HG03565 (cell line): ENCODE measurements around the gene MUC4.
"Not testable (repeated sequence)": the region's sequence is repeated elsewhere in the genome, so short reads cannot be mapped to it uniquely, and the experiment has no call there.

Experiments used
- ATAC-seq: cut with Tn5 transposase; IDR thresholded peaks from one replicate; pipeline ENCODE4 v1.9.1; 2021; ENCODE audit warnings: mild to moderate bottlenecking, moderate library complexity; ENCODE audit not compliant: unreplicated experiment

The MUC4 gene

DNA sequence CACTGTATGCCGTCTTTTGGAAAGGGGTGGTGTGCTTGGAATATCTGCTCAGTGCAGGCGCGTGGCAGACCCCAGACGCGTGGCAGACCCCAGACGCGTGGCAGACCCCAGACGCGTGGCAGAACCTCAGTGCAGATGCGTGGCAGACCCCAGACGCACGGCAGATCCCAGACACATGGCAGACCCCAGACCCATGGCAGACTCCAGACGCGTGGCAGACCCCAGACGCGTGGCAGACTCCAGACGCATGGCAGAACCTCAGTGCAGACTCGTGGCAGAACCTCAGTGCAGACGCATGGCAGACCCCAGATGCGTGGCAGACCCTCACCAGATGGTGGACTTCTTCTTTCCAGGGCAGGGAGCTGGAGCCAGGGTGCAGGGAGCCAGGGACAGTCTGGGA is 637 bp upstream of the MUC4 start:
- ATAC-seq = no peak

DNA sequence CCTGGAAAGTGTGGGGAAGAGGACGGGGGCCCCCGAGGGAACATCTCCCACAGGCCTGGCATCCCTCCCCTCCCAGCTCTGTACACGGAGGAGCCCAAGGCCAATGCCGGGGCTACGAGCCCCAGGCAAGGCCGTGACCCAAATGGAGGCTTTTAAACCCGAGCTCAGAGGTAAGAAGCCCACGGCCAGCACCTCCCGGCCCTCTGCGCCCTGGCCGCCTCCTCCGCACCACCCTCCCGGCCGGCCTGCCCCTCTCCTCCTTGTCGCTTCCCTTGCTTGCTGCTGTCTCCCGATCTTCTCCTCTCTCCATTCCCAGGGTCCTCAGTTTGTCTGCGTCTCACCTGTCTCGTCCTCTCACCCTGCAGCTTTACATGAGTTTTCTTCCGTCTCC is 1.3 kb downstream of the MUC4 start:
- no peak for ATAC-seq

DNA sequence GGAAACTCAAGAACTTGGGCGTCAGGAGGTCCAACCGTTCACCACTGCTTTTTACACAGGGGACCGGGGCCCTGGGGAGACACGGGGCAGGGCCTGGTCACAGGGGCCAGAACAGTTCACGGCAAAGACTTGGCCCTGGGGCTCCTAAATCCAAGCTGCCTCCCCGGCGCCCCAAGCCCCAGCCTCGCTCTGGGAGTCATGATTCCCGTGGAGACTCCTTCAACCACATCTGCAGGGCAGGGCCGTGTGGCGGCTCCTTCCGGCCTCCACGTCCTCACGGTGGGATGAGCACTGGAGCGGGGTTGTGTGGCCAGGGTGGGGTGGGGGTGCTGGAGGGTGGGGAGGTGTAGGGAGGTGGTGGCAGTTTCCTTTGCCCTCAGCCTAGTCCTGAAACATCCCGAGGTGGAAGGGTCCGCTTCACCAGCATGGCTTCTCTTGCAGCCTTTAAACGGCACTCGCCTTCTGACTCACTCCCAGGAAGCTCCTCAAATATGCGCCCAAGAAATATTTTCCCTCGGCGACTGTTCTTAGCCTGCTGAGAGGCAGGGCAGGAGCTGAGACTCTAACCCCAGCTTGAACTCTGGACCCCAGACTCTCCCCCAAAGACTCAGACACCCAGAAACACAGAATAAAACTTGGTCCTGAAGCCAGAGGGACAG is 1.8 kb downstream of the MUC4 start:
- ATAC-seq = no peak

DNA sequence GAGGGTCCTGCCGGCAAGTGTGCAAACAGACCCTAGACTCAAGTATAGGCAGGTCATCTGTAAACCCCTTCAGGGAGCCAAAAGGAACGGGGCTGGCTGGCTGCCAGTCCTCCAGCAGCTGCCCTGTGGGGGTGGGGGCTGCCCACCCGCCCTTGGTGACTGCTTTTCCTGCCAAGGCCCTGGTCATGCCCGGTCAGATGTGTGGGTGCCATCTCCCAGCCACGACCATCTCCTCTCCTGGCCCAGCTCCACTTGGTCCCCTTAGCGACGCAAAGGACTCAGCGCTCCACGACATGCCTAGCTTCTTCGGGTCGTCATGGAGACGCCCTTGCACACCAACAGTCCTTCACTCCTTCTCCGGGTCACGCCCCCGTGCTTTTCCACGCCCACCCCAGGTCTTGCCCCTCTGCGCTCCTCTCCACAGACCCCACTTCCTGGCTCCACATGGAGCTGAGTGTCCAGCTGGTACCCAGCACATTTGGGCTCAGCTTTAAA is 2.4 kb downstream of the MUC4 start:
- no peak for ATAC-seq

DNA sequence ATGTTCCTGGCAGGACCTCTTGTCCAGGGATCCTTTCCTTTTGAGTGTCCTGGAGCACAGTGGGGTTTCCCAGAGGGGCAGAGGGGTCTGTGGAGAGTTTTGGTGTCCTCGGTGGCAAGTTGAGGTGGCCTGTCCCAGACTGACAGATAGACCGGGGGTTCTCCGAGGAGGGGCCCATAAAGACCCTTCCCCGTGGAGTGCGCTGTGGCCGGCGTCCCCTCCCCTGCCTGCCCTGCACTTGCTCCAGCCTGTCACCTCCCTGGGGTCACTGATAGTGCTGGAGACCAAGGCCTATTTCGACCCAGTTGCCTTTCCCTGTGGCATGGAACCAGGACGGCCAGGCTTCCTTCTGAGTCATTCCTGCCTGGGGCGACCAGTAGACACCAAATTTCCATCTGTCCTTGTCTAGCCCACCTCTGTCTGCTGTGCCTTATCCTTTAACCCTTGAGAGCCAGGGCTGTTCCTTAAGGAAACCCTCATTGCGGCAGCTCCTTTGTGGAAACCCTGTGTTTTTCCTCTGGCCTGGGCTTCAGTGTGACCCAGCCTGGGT is 2.9 kb downstream of the MUC4 start:
- no peak for ATAC-seq

DNA sequence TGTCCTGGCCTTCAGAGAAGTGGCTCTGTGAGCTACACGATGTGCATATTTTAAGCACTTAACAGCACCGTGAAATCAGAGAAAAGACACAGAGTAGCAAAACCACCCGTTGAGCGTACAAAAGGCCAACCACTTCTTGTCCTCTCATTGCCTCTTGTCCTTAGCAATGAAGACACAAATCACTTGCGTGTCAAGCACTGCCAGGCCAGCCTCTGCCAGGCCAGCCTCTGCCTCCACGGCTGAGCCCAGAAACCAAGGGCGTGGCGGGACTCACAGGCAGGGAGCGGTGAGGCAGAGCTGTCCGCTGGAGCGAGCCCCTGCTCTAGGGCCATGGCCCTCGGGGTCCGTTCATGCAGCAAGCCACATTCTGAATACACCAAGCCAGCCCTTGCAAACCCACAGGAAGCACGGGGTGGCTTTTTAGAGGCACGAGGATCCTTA is 4.0 kb downstream of the MUC4 start:
- no peak for ATAC-seq

DNA sequence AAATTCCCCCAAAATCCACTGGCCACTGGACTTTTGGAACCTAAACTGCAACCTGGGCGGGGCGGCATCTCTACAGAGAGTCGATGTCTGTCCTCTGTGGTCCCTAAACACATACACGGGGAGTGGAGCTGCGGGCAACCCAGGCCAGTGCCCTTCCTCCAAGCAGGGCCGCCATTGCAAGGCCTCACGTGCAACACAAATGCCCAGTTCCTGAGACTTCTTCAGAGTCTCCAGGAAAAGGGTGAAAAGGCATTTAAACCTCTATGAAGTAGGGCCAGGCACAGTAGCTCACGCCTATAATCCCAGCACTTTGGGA is 4.9 kb downstream of the MUC4 start:
- ATAC-seq = no peak

DNA sequence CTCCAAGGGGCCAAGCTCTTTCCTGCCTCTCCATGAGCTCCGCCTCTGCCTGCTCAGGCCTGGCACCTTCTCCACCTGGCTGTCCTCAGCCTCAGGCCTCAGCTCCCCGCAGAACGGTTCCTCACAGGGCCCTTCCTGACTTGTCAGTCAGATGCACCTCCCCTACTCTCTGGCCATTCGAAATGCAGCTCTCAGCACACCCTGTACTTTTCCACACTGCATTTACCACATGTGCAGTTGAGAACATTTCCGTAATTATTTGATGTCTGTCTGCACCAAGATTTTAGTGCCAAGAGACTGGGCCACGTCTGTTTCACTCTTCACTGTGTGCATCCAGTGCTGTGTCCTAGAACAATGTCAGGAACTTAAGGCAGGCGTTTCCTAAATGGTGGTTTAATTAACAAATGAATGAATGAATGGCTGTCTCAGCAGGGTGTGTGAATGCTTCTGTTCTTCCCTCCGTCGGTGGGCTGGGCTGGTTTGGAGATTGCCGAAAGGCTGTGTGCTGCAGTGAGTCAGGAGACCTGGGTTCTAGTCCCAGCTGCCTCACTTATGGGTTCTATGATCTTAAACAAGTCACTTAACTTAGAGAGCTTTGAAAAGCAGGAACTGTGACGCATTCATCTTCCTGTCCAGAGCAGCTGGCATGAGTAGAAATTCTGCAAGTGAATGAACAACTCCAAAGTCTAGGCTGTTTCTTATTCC is 5.4 kb downstream of the MUC4 start:
- ATAC-seq = no peak

DNA sequence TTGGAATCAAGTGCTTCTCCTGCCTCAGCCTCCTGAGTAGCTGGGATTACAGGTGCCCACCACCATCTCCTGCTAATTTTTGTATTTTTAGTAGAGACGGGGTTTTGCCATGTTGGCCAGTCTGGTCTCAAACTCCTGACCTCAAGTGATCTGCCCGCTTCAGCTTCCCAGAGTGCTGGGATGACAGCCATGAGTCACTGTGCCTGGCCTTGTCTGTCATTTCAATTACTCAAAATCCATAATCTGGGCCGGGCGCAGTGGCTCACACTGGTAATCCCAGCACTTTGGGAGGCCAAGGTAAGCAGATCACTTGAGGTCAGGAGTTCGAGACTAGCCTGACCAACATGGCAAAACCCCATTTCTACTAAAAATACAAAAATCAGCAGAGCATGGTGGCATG is 6.1 kb downstream of the MUC4 start:
- not testable (repeated sequence) for ATAC-seq

DNA sequence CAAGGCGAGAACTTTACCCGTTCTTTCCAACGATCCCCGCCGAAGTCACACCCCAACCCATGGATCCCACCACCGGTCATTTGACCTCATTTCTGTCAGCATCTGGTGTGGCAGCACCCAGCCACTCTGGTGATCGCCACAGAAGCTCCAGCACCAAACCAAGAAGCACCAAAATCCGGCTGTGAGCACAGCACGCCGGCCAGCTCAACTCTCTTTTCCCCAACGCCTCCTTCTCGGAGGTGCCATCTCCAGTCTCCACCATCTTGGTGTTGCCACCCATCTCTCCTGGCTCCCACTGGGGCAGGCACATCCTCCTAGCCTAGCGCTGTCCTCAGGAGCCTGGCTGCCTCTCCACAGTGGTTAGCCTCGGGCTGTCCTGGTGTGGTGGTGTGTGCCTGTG is 6.5 kb downstream of the MUC4 start:
- no peak for ATAC-seq

DNA sequence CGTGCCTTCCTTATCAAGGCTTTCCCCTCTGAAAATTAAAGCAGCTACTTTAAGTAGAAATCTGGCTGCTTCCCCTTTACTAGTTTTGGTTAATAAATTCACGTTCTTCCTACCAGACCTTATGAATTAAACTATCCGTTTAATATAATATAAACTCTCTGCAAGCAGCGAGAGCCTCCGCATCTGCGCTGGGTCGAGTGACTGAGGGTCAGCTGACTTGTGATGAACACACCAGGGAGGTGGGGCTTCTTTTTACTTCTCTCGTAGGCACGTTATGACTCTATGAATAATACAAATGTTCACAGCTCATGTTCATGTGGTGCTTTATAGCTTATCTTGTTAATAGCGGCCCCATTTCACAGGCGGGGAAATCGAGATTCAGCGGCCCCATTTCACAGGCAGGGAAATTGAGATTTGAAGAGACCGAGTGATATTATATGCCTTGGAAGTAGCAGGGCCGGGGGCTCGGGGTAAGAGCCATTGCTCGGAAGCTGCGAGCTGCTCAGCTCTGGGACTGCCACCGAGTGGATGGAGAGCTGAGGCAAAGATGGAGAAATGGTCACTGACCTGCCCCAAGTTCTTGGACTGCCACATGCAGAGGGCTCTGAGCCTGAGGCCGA is 8.3 kb downstream of the MUC4 start:
- no peak for ATAC-seq

DNA sequence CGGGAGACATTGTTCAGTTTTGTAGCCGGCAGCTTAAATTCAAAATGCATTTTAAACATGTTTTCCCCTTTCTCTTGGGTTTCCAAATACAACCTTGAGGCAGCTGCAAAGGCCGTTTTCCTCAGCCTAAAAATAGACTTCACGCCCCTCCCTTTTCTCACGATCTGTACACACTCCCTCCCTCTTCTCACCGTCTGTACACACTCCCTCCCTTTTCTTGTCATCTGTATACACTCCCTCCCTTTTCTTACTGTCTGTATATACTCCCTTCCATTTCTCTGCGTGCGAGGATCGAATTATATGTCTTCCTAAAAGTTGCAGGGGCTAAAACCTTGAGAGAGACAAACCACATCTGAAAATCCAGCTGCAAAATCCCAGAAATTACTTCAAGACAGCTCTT is 8.9 kb downstream of the MUC4 start:
- no peak for ATAC-seq

DNA sequence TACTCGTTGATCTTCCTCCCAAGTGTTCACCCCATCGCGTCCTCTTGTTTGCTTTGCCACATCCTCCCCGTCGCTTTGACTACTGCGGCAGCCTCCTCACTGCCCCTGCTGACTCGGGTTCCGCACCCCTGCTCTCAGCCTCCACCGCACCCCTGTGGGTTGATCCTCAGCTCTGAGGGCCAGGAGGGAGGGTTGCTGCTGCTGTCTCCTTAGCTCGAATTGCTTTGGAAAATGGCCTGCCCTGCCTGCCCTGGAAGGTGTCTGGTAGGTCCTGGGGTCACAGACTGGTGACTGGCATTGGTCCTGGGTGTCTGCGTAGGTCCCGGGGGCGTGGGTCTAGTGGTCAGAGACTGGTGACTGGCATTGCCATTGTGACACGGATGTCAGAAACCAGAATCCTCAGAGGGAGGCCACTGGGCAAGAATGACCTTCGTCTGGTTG is 9.4 kb downstream of the MUC4 start:
- no peak for ATAC-seq

DNA sequence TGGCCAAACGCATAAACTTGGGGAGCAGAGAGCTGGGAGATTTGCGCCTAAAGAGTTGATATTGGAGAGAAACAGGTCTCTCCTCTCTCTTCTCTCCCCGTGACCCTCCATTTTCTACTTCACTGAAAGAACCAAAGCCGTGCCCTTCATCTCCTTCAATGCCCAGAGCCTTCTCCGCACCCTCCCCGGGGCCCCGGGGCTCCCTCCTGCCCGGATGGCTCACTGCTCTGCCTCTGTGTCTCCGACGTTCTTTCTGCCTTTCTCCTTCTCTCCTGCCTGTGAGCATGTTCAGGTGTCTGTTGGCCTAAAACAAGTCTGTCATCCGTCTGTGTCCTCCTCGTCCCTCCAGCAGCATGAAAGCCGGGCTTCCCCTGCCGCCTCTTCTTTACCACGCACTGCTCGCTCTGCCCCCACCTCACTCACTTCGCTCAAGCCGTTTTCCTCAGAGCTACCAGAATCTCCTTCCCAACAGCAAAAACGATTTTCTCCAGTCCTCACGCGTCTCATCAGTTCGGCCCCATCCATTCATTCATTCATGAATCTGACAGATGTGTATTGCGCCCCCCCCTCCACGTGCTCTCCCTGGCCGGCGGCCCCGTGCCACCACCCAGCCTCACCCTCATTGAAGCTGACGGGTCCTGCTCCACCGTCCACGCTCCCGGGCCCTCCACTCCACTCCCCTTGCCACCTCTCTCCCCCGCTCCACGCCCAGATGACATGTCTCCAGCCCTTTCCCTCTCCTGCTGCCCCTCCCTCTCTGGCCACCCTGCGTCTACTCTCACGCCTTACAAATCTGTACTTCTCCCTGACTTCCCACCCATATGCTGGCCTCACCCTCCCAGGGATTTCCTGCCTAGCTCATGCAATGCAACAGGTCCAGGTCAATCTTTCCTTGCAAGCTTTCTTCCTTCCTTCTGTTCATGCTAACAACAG is 10.2 kb downstream of the MUC4 start:
- no peak for ATAC-seq

DNA sequence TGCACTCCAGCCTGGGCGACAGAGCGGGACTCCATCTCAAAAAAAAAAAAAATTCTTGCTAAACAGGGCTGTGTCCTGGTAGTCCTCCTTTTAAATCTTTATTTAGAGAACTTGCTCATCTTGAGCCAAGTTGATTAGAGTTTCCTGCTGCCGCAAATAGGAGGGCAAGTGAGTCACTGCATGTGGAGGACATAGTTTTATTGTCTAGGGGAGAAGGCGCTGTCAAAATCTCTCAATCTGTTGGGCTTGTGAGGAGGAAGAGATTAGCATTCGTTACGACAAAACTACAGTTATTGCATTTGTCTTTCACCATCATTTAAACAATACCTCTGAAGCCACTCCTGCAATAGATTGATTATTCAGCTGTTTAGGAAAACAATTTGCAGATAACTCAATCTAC is 11.5 kb downstream of the MUC4 start:
- no peak for ATAC-seq

DNA sequence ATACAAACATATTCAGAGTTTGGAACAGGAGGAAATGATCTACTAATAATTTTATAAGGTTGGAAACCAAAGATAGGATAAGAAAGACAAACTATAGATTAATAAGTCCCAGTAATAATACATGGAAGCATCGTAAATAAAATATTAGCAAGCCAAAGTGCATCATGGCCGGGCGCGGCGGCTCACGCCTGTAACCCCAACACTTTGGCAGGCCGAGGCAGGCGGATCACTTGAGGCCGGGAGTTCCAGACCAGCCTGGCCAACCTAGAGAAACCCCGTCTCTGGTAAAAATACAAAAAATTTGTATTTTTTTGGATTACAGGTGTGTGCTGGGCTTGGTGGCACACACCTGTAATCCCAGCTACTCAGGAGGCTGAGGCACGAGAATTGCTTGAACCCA is 14.9 kb downstream of the MUC4 start:
- no peak for ATAC-seq

DNA sequence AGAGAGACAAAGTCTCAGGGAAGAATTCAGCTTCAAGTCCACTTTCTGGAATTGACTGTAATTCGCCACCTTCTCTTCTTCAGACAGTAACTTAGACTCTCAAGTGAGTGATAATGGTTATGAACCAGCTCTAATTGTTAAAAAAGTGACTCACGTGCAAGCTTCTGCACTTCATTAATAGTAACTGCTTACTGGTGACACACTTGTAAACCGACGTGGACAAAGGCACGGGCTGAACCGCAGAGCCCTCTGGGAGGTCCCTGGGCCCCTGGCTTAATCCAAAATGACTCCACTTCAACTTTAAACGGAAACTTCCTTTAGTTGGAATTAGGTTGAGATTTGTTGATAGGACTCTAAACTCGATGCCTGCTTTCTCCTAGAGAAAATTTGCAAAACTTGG is 17.0 kb downstream of the MUC4 start:
- ATAC-seq = no peak

DNA sequence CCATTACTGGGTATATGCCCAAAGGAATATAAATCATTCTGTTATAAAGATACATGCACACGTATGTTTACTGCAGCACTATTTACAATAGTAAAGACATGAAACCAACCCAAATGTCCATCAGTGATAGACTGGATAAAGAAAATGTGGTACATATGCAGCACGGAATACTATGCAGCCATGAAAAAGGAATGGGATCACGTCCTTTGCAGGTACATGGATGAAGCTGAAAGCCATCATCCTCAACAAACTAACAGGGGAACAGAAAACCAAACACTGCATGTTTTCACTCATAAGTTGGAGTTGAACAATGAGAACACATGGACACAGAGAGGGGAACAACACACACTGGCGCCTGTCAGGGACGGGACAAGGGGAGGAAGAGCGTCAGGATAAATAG is 19.1 kb downstream of the MUC4 start:
- ATAC-seq = not testable (repeated sequence)

DNA sequence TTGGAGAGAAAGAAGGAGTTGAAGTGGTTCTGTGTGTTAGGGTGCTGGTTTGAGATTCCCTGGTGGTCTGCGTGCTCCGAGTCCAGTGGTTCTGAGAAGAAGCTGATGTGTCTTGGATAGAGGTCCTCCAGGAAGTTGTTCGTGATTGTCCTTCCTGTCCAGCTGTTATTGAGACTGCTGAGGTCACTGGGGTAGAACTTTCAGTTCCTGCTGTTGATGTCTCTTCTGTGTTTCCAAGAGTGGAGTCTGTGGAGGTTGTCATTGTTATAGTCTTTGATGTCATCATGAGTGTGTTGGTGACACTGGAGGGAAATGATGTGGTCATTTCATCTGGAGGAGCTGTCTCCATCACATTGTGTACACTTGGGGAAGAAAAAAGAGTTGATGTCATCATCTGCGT is 20.8 kb downstream of the MUC4 start:
- ATAC-seq = no peak

DNA sequence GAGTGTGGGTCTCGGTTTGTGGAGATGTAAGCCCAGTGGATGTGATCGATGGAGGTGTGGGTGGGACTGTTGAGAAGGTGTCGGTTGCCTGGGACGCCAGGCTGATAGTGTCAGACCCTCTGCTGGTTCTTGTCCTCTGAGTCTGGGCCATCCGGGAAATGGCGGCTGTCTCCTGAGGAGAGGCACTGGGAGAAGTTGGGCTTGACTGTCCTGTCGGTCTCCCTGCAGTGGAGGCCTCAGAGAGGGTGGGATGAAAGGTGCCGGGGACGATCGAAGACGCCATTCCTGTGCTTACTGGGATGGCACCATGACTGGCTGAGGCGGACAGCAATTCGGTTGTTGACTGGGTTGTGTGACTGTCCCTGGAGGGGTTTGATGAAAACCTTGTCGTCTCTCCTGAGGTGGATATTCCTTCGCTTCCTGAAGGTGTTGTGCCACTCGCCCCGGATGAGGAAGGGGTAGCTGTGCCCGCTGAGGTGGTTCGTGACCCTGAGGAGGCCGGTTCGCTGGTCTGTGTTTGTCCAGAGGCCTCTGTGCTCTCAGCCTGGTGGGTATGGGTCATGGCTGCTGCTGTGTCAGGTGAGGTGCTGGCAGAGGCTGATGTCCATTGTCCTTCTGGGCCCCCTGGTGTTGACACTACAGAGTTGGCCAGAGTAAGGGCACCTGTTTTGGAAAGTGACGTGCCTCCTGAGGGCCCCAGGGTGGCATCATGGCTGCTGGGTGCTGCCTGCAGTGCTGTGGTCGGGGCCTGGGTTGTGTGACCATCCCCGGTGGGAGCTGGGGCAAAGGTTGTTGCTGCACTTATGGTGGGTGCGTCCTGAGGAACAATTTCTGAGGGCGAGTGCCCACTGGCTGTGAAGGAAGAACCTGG is 22.8 kb downstream of the MUC4 start:
- ATAC-seq = no peak
